H1 (cell line): ENCODE results near the gene SETDB2. TPM values are rescaled to one million over a fixed set of nuclear protein-coding genes. Genes with fewer than 3 reads are reported as not detected.

ENCODE experiments used
- ATF2 ChIP-seq: IDR thresholded peaks from 2 replicates; pipeline ENCODE4 v1.6.1; 2012; ENCODE audit warnings: low read length, inconsistent platforms
- BACH1 ChIP-seq: IDR thresholded peaks from 2 replicates; pipeline ENCODE4 v1.6.1; 2012; ENCODE audit warnings: low read length, improper control_type of control experiment
- BRCA1 ChIP-seq: IDR thresholded peaks from 2 replicates; pipeline ENCODE4 v1.6.1; 2012; ENCODE audit warnings: low read depth, low read length, improper control_type of control experiment
- CBX8 ChIP-seq: fragments of 300-800, 300-1000 bp; sonication (generic); IDR thresholded peaks from 2 replicates; pipeline ENCODE4 v1.7.1; 2016; ENCODE audit warnings: low read depth, low read length, borderline replicate concordance
- CEBPB ChIP-seq: IDR thresholded peaks from 2 replicates; pipeline ENCODE4 v1.6.1; 2012; ENCODE audit warnings: low read depth, low read length
- CHD1 ChIP-seq: IDR thresholded peaks from 2 replicates; pipeline ENCODE4 v1.6.1; 2012; ENCODE audit warnings: low read depth, low read length, improper control_type of control experiment
- EGR1 ChIP-seq: IDR thresholded peaks from 2 replicates; pipeline ENCODE4 v1.6.1; 2011; ENCODE audit warnings: low read depth, low read length, borderline replicate concordance
- EP300 ChIP-seq, 2 experiments: IDR thresholded peaks; 1 replicate in 1 of 2; 2 replicates in 1 of 2; pipeline ENCODE4 v1.6.1; 2011 to 2012; ENCODE audit warnings: low read depth in 2 of 2, low read length in 2 of 2, mild to moderate bottlenecking in 2 of 2, borderline replicate concordance in 1 of 2, inconsistent platforms in 1 of 2, moderate library complexity in 1 of 2
- FOSL1 ChIP-seq: IDR thresholded peaks from 2 replicates; pipeline ENCODE4 v1.6.1; 2011; ENCODE audit warnings: mild to moderate bottlenecking, low read depth, low read length, moderate library complexity; ENCODE audit not compliant: insufficient read depth
- HDAC2 ChIP-seq, 2 experiments: fragments of 300-600 bp in 1 of 2; sonication (generic) in 1 of 2; IDR thresholded peaks; 2 replicates each; pipeline ENCODE4 v1.6.1; 2011 to 2012; ENCODE audit warnings: low read depth in 2 of 2, low read length in 2 of 2, mild to moderate bottlenecking in 2 of 2, moderate library complexity in 2 of 2, borderline replicate concordance in 1 of 2, inconsistent platforms in 1 of 2
- MAX ChIP-seq: IDR thresholded peaks from 2 replicates; pipeline ENCODE4 v1.6.1; 2012; ENCODE audit warnings: inconsistent platforms
- PHF8 ChIP-seq: fragments of 200-600 bp; sonication (generic); conservative IDR thresholded peaks from 2 replicates; pipeline ENCODE4 v1.7.1; 2012; ENCODE audit warnings: low read depth, mild to moderate bottlenecking, inconsistent platforms, low read length, moderate library complexity
- RAD21 ChIP-seq, 2 experiments: IDR thresholded peaks in 1 of 2; conservative IDR thresholded peaks in 1 of 2; 2 replicates each; pipeline ENCODE4 v1.6.1; 2011; ENCODE audit warnings: low read depth in 2 of 2, low read length in 2 of 2, improper control_type of control experiment in 1 of 2, inconsistent platforms in 1 of 2, mild to moderate bottlenecking in 1 of 2, moderate library complexity in 1 of 2
- RBBP5 ChIP-seq: IDR thresholded peaks from 2 replicates; pipeline ENCODE4 v1.7.1; 2012; ENCODE audit warnings: low read depth, mild to moderate bottlenecking, inconsistent platforms, low read length, moderate library complexity, borderline replicate concordance
- SP2 ChIP-seq: IDR thresholded peaks from 2 replicates; pipeline ENCODE4 v1.6.1; 2012; ENCODE audit warnings: mild to moderate bottlenecking, low read length, inconsistent platforms
- TBP ChIP-seq: IDR thresholded peaks from 2 replicates; pipeline ENCODE4 v1.6.1; 2011; ENCODE audit warnings: low read depth, low read length, improper control_type of control experiment
- TCF12 ChIP-seq: IDR thresholded peaks from 2 replicates; pipeline ENCODE4 v1.6.1; 2011; ENCODE audit warnings: low read depth, mild to moderate bottlenecking, low read length
- USF2 ChIP-seq: IDR thresholded peaks from 2 replicates; pipeline ENCODE4 v1.6.1; 2011; ENCODE audit warnings: low read length, improper control_type of control experiment
- polyA plus RNA-seq, 7 experiments: library from polyadenylated mRNA; depleted of rRNA in 3 of 7; stranded (reverse) in 5 of 7; unstranded in 2 of 7; fragments of >200 nt in 5 of 7; fragments of 200-250 nt in 2 of 7; gene quantifications; 1 replicate in 5 of 7; 2 replicates in 1 of 7; 4 replicates in 1 of 7; pipeline versions ENCODE4 v1.2.1 to v1.2.3, GENCODE V29; 2011 to 2013; ENCODE audit warnings: missing spikeins in 2 of 7, mixed read lengths in 2 of 7
- total RNA-seq: library from RNA; stranded (reverse); fragmentation: NEBNext Ultra II Directional; extraction: Animal tissue kit (Norgen Biotek cat#: 25700); gene quantifications from 2 replicates; pipeline ENCODE4 v1.2.1, GENCODE V29; 2021

The SETDB2 gene
- total and polyA plus RNA-seq, 2 of the 8 experiments (the other 6 are each of a cell fraction or from before 2014, with no cell fraction given), result 1.2 to 6.1 TPM

- TF ChIP-seq CBX8, result no peak
- peak; percentile 69 for TF ChIP-seq BRCA1
- no peak for TF ChIP-seq USF2
- no peak for TF ChIP-seq ATF2
- no peak for TF ChIP-seq HDAC2 (IDR thresholded peaks at IDR 0.05; ENCODE audit: borderline replicate concordance in 1 of 2, low read depth in 2 of 2, low read length in 2 of 2)
- peak in 1 of 2 experiments; percentile 30; a peak in 1 of 3 replicates for TF ChIP-seq EP300 (IDR thresholded peaks at IDR 0.05; ENCODE audit: borderline replicate concordance in 1 of 2, low read depth in 2 of 2, low read length in 2 of 2)
- peak; percentile 65; the same call in 1 of the 2 replicates for TF ChIP-seq RBBP5
- TF ChIP-seq CEBPB, result no peak
- peak; percentile 65 for TF ChIP-seq MAX
- peak in 1 of 2 experiments; percentile 5; a peak in 1 of 4 replicates for TF ChIP-seq RAD21 (IDR thresholded peaks at IDR 0.05 in 1 of 2, conservative IDR thresholded peaks at IDR 0.05 in 1 of 2; ENCODE audit: low read depth in 2 of 2, low read length in 2 of 2)
- TF ChIP-seq TBP, result peak; percentile 91
- TF ChIP-seq EGR1, result no peak
- peak; percentile 85 for TF ChIP-seq PHF8
- 0 out of 2 replicates have a peak, but pooled peaks have one; percentile 11 for TF ChIP-seq CHD1
- no peak for TF ChIP-seq SP2
- TF ChIP-seq TCF12, result 0 out of 2 replicates have a peak, but pooled peaks have one; percentile 34
- no peak for TF ChIP-seq FOSL1
- no peak for TF ChIP-seq BACH1
These were observed at the start of gene SETDB2, which contains the start of gene CAB39L (continued) for GRCh38 chr13:49443704-49444523.
